ENCODE data around the gene RCVRN.

RCVRN gene

GRCh38 chr17:9937901-9938300, 32.8 kb upstream of the RCVRN start:
- H3K27me3 ChIP-seq (ENCODE audit: insufficient read depth, poor library complexity, severe bottlenecking) = no peaks in the 10 kb centered on the region
- DNase-seq (ENCODE audit: low spot score) (no peak), ATAC-seq (ENCODE audit: low read depth) (no peak)
- H3K36me3 ChIP-seq (ENCODE audit: low read depth) = no peaks in the 10 kb centered on the region
- no peak overlapping the region for H3K27ac ChIP-seq (ENCODE audit: poor library complexity, severe bottlenecking)
- no peaks in the 10 kb centered on the region for H3K4me1 ChIP-seq (ENCODE audit: insufficient read depth, poor library complexity, severe bottlenecking)
- H3K4me3 ChIP-seq (ENCODE audit: severe bottlenecking) = no peak overlapping the region
- H3K9me3 ChIP-seq (ENCODE audit: severe bottlenecking) = no peaks in the 10 kb centered on the region
- TF ChIP-seq CTCF (IDR thresholded peaks at IDR 0.05; ENCODE audit: poor library complexity, severe bottlenecking) = no peak

DNA sequence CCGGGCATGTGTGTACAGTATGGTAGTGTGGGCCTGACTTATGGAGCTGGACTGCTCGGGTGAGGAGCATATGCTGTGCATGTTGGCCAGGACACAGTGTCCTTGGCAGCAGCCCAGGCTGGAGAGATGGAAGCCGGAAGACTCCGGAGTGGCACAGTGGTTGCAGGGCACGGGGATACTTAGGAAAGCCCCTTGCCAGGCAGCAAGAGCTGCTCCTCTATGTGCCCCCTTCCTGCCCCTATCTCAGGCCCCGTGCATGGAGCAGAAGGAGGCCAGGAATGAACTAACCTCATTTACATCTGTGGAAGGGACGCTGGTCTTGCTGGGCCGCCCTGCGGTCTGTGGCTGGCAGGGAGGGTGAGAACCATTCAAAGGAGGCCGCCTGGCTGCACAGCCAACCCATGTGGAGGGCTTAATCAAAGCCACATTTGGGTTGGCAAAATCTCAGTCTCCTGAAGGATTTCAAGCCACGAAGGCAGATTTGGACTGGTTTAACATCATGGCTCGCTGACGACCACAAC, 32.2 kb upstream of the RCVRN start:
- no peak for DNase-seq (ENCODE audit: low spot score)
- Histone ChIP-seq H3K4me3 (ENCODE audit: severe bottlenecking) (no peak overlapping the region), H3K27ac (ENCODE audit: poor library complexity, severe bottlenecking) (no peak overlapping the region), H3K4me1 (ENCODE audit: insufficient read depth, poor library complexity, severe bottlenecking) (no peaks in the 10 kb centered on the region), H3K9me3 (ENCODE audit: severe bottlenecking) (no peaks in the 10 kb centered on the region), H3K36me3 (ENCODE audit: low read depth) (no peaks in the 10 kb centered on the region), H3K27me3 (ENCODE audit: insufficient read depth, poor library complexity, severe bottlenecking) (no peaks in the 10 kb centered on the region)
- no peak for TF ChIP-seq CTCF (IDR thresholded peaks at IDR 0.05; ENCODE audit: poor library complexity, severe bottlenecking)
- no peak for ATAC-seq (ENCODE audit: low read depth)

- Histone ChIP-seq H3K27me3 (ENCODE audit: insufficient read depth, poor library complexity, severe bottlenecking) (no peaks in the 10 kb centered on the region), H3K27ac (ENCODE audit: poor library complexity, severe bottlenecking) (no peak overlapping the region), H3K4me3 (ENCODE audit: severe bottlenecking) (no peak overlapping the region), H3K4me1 (ENCODE audit: insufficient read depth, poor library complexity, severe bottlenecking) (no peaks in the 10 kb centered on the region), H3K36me3 (ENCODE audit: low read depth) (no peaks in the 10 kb centered on the region), H3K9me3 (ENCODE audit: severe bottlenecking) (no peaks in the 10 kb centered on the region)
- no peak for TF ChIP-seq CTCF (IDR thresholded peaks at IDR 0.05; ENCODE audit: poor library complexity, severe bottlenecking)
- no peak for DNase-seq (ENCODE audit: low spot score)
- ATAC-seq (ENCODE audit: low read depth) = no peak
Observed at GRCh38 chr17:9936095-9936494, 31.0 kb upstream of the RCVRN start.

GRCh38 chr17:9935408-9935807, 30.3 kb upstream of the RCVRN start:
- DNase-seq (ENCODE audit: low spot score) = no peak
- TF ChIP-seq CTCF (IDR thresholded peaks at IDR 0.05; ENCODE audit: poor library complexity, severe bottlenecking) = no peak
- Histone ChIP-seq H3K27me3 (ENCODE audit: insufficient read depth, poor library complexity, severe bottlenecking) (no peaks in the 10 kb centered on the region), H3K36me3 (ENCODE audit: low read depth) (no peaks in the 10 kb centered on the region), H3K4me3 (ENCODE audit: severe bottlenecking) (no peak overlapping the region), H3K4me1 (ENCODE audit: insufficient read depth, poor library complexity, severe bottlenecking) (no peaks in the 10 kb centered on the region), H3K27ac (ENCODE audit: poor library complexity, severe bottlenecking) (no peak overlapping the region), H3K9me3 (ENCODE audit: severe bottlenecking) (no peaks in the 10 kb centered on the region)
- ATAC-seq (ENCODE audit: low read depth) = no peak

GRCh38 chr17:9934331-9934730, 29.3 kb upstream of the RCVRN start:
- ATAC-seq (ENCODE audit: low read depth) = no peak
- H3K27me3 ChIP-seq (ENCODE audit: insufficient read depth, poor library complexity, severe bottlenecking) = no peaks in the 10 kb centered on the region
- H3K9me3 ChIP-seq (ENCODE audit: severe bottlenecking) = no peaks in the 10 kb centered on the region
- no peaks in the 10 kb centered on the region for H3K36me3 ChIP-seq (ENCODE audit: low read depth)
- no peaks in the 10 kb centered on the region for H3K4me1 ChIP-seq (ENCODE audit: insufficient read depth, poor library complexity, severe bottlenecking)
- H3K4me3 ChIP-seq (ENCODE audit: severe bottlenecking) = no peak overlapping the region
- H3K27ac ChIP-seq (ENCODE audit: poor library complexity, severe bottlenecking) = no peak overlapping the region
- no peak for DNase-seq (ENCODE audit: low spot score)
- TF ChIP-seq CTCF (IDR thresholded peaks at IDR 0.05; ENCODE audit: poor library complexity, severe bottlenecking) = no peak

All from RWPE2 (cell line).